GM19239 (cell line): ENCODE measurements around the gene LIPT1.
"Not testable (repeated sequence)": the region's sequence is repeated elsewhere in the genome, so short reads cannot be mapped to it uniquely, and the experiment has no call there.

Experiments
- DNase-seq: peaks from one replicate; pipeline ENCODE4 v3.0.0; 2011; ENCODE audit warnings: low spot score; ENCODE audit not compliant: insufficient read length
- FAIRE-seq: peaks from 2 replicates; lab custom pipeline; 2011; peaks lifted over from hg19 to GRCh38; lab: Jason Lieb, UNC

The LIPT1 gene

GRCh38 chr2:99154643-99155536, at the start of gene LIPT1, which contains the start of gene TSGA10:
LIPT1 (plus strand) TSS chr2:99154967; CDS start chr2:99161958, 6,991 bp downstream.
TSGA10 (minus strand) TSS chr2:99154942; CDS start chr2:99109439, 45,503 bp downstream.
- FAIRE-seq: peak; percentile 97

DNA sequence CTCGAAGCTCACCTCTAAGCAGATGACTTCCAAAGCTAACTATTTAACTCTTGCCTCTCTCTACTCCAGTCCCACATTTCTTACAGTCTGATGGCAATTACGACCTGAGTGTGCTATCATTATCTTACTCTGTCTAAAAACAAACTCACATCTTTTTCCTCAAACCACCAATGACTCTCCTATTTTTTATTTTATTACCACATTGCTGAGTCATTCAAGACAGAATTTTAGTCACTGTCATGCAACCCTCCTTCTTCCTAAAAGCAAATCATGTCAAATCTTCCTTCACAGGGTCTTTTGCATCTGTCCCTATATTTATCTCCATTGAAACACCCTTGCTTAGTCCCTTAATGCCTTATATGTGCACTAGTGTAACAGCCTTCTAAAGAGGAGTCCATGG, 47.9 kb upstream of the LIPT1 start:
- DNase-seq (no peak), FAIRE-seq (no peak)

More at GRCh38 chr2:99154643-99155536, at the start of gene LIPT1, which contains the start of gene TSGA10:
- peak; percentile 84 for DNase-seq

- FAIRE-seq (no peak), DNase-seq (no peak)
Measured at GRCh38 chr2:99111236-99111635, 43.5 kb upstream of the LIPT1 start.

DNA sequence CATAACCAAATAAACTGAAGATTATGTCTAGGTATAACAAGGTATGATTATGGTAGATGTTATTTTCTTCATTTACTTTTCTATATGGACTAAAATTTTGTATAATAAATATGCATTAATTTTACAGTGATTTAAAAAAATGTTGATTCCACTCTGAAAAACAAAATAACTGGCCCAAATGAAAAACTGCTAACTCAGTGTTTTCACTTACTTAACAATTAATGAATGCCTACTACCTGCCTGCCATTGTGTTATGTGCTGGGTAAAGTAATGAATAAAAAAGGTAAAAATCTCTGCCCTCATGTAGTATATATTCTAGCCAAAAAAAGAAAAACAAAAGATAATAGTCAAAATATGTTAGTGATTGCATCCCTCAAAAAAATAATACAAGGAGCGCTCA, 42.8 kb upstream of the LIPT1 start:
- FAIRE-seq: no peak

GRCh38 chr2:99112617-99113016, 42.1 kb upstream of the LIPT1 start:
- DNase-seq: no peak
- no peak for FAIRE-seq

More for the DNA sequence above, 42.8 kb upstream of the LIPT1 start:
- no peak for DNase-seq

- no peak for DNase-seq
- no peak for FAIRE-seq
Measured at GRCh38 chr2:99127981-99128380, 26.8 kb upstream of the LIPT1 start.

DNA sequence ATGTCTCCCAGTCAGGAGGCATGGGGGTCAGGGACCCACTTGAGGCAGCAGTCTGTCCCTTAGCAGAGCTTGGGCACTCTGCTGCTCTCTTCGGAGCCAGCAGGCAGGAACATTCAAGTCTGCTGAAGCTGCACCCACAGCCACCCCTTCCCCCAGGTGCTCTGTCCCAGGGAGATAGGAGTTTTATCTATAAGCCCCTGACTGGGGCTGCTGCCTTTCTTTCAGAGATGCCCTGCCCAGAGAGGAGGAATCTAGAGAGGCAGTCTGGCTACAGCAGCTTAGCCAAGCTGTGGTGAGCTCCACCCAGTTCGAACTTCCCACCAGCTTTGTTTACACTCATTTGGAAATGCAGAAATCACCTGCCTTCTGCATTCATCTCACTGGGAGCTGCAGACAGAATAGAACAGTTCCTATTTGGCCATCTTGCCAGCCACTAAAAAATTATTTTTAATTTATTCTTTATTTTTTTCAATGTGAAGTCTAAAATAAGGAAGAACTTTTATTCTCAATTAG, 19.7 kb upstream of the LIPT1 start:
- not testable (repeated sequence) for FAIRE-seq, DNase-seq

GRCh38 chr2:99139003-99139402, 15.8 kb upstream of the LIPT1 start:
- DNase-seq (no peak), FAIRE-seq (no peak)

DNA sequence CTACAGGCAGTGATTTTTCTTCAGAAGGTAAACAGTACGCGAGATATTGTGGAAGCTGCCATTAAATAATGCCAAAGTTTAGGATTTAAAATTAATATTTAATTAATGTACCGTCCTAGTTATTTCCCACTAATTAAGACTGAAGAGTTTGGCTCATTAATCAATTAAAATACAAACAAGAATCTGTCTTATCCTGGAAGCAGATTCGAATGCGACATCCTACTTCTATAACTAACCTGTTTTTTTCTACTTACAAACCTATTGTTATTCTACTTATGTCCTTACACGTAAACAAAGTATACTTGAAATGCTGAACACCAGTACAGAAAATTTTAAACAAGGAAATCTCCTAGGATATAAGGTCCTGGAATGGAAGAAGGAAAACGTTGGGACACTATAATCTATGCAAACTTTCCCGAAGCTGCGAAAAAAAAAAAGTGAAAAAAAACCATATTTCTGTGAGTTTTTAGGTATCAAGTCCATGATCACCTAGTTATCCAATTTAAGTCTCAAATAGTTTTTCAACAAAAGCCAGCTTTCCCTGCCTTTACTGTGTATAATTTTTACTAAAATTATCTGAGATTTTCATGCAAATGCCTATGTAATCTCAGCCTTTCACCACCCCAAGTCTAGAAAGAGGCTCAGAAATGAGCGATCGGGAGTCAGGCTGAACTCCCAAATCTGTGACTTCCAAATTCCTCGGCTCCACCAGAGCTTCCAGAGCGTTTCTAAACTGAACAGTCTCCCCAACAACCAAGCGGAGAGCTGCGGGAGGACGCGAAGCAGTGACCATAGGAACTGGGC, 14.5 kb upstream of the LIPT1 start:
- DNase-seq: no peak
- no peak for FAIRE-seq

GRCh38 chr2:99140860-99141109, 14.0 kb upstream of the LIPT1 start:
- no peak for DNase-seq
- no peak for FAIRE-seq

DNA sequence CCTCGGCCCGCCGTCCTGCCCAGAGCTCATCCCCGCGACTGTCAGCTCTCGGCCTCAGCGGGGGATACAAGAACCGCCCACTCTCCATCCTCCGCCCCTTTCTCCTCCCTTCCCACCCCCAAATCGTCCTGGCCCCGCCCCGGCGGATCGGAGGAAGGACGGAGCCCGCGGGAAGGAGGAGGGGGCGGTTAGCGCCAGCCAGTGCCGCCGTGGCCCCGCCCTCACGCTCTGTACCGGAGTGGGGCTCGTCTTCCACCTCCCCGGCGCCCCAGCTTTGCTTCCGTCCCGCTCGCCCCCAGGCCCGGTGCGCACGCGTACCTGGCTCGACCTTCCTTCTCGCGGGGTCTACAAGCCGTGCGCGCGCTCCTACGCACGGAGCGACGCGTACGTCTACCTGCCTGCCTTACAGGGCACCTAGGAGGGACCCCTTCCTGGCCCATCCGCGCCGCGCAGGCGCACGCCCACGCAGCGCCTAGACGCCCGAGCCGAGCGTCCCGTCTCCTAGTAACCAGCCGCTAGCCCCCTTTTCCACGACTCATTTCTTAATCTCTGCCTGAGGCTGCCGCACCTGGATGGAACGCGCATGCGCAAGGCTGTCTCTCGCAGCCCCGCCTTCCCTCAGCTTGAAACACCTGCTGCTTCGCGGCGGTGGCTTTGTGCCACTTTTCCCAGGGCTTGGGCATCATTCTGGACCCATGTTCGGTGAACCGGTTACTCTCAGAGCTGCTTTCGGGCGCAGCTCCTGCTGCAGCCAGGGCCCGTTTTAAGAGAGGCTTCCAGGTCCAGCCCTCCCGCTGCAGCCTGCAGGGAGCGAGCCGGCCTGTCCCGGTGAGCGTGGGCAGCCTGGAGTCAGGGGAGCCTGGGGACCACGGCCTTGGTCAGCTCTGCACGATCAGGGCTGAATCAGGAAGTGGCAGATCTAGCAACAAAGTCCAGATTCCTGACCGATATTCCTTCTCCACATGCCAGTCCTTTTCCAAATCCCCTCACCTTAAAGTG, 13.4 kb upstream of the LIPT1 start, which contains the start of gene C2orf15:
Gene C2orf15 (plus strand): TSS at position 598 of the 999 bp plus-strand sequence. CDS start 8,852 bp downstream, outside the sequence.
- DNase-seq (peak; percentile 64), FAIRE-seq (peak; percentile 92)

DNA sequence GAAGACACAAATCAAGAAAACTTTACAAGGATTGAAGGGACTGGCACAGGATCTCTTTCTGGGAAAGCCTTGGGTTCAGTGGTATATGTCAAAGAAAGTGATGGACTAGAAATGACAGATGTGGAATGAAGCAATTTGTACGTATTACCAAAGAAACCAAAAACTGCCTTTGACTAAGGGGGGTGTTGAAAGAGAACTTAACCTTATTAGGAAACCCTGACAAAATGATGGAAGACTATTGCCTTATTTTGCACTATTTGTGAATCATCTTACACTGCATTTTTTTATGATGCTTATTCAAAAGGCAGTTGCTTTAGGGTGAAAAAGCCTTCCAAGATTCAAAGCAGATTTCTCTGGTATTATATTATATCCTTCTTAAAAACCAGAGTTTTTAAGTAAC, 4.1 kb upstream of the LIPT1 start:
- no peak for FAIRE-seq
- DNase-seq: no peak

DNA sequence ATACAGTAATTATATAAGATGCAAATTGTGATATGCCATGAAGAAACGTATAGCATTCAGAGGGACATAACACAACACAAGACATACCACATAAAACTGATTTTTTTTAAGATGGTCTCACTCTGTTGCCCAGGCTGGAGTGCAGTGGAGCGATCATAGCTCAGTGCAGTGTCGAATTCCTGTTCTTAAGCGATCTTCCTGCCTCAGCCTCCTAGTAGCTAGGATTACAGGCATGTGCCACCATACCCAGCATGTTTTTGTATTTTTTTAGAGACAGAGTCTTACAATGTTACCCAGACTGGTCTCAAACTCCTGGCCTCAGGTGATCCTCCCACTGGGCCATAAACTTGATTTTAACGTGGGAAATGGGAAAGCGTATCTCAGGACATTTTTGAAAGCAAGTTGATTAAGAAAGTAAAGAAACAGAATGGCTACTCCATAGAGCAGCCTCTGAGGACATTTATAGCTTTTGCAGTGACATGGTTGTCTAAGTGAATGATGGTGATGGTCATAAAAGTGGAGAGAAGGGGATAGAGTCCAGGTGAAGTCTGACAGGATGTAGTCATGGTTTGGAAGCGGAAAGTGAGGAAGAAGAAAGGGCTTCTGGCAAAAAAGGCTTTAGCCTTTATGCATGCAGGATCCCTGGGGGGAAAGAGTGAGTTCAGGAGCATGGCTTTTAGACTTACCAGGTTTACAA, 2.4 kb upstream of the LIPT1 start:
- DNase-seq (no peak), FAIRE-seq (no peak)

- FAIRE-seq: no peak
- DNase-seq: no peak
Measured at GRCh38 chr2:99153921-99154604, 704 bp upstream of the LIPT1 start.

DNA sequence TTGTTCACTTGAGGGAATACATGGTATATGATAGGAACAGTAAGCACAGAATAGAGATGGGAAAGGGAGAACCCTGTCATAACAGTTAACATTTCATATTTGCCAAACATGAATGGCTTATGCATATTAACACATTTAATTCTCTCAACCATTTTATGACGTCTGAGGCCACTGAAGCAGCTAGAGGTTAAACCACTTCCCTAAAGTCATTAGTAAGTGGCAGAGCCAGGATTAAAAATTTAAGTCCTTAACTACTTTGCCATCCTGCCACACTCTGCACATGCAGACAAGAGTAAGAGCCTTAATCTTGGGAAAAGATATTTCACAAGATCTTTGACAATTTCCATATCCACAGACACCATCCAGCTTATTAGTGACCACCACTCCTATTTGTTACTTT, 2.1 kb downstream of the LIPT1 start:
- DNase-seq: no peak
- FAIRE-seq: no peak

- no peak for DNase-seq
- no peak for FAIRE-seq
Measured at GRCh38 chr2:99158599-99158998, 3.8 kb downstream of the LIPT1 start.

DNA sequence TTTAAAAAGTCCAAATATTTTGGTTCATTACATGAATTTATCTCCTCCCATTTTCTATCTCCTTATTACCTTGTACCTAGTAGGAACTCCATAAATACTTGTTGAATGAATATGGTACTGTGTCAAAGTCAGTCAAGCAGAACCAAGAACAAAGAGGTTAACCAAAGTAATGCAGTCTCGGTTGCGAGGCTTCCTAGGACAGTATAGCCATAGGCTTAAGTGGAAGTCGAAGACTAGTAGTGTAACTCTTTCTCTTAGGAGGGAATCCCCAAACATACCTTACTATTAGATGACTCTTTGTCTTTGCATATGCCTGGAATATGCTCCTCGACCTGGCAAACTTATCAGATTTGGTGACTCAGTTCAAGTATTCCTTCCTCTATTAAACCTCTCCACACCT, 4.8 kb downstream of the LIPT1 start:
- DNase-seq (no peak), FAIRE-seq (no peak)

DNA sequence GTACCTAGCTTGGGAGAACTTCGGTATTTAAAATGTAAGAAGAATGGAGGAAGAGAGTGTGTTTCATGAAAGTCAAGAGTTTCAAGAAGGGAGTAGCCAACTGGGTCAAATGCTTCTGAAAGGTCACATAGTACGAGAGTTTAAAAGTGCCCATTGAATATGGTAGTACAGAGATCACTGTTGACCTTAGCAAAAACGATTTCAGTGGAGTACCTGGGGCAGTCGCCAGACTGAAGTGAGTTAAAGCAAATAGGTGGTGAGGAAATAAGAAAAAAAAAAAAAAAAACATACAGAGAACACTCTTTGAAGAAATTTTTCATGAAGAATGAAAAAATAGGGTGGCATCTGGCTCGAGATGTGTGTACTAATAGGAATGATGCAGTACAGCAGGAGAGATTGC, 11.5 kb downstream of the LIPT1 start:
- no peak for DNase-seq
- FAIRE-seq: no peak

GRCh38 chr2:99169534-99169933, 14.8 kb downstream of the LIPT1 start:
- FAIRE-seq: peak; percentile 49
- DNase-seq: no peak
